Measurements from ENCODE around the gene ROR2. TPM values are rescaled to one million over a fixed set of nuclear protein-coding genes. Genes with fewer than 3 reads are reported as not detected.

Gene ROR2
- total RNA-seq, 1 experiment from 2014 or later = 2.7 TPM

DNA sequence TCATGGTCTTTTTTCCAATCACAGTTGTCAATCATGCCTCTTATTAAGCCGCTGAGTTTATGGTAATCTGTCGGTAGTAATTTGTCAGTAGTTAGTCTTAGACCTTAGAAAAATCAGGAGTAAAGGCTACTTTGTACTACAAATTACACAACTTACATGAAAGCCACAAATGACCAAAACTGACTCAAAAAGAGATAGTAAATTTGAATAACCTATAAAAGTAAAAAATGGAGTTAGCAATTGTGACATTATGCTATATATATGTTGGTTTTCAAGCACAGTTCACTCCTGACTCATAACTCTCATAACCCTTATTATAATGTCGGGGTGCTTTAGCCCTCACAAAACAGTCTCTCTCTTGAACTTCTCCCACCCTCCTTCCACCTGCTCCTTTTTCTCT lies 251.8 kb downstream of the ROR2 start:
- H2BK20ac ChIP-seq (ENCODE audit: low read depth, low read length, poor library complexity, severe bottlenecking) = no peak overlapping the region
- no peak overlapping the region for H3K14ac ChIP-seq (ENCODE audit: insufficient read depth, low read length)
- DNase-seq = no peak
- Mint-ChIP-seq H3K9me3 (peaks cover 0 to 9% of the 10 kb centered on the region in 2 experiments; a peak in 3 of 5 replicates), H3K27ac (no peak overlapping the region; a peak in 2 of 7 replicates), H3K4me3 (no peak overlapping the region), H3K36me3 (ENCODE audit: insufficient read depth in 1 of 3, low read depth in 3 of 3) (0 out of 7 replicates have a peak, but pooled peaks cover 0 to under 1% (median 0%) of the 10 kb centered on the region in 3 experiments), H3K27me3 (ENCODE audit: low read depth) (no peaks in the 10 kb centered on the region), H3K4me1 (peaks cover 10 to 15% of the 10 kb centered on the region in 2 experiments)
- H2AFZ ChIP-seq (ENCODE audit: low read length) = no peak overlapping the region
- H3K27me3 ChIP-seq (ENCODE audit: insufficient read depth, low read length) = no peaks in the 10 kb centered on the region
- H3K23me2 ChIP-seq (ENCODE audit: insufficient read length, low read depth, low read length, poor library complexity, severe bottlenecking) = no peaks in the 10 kb centered on the region
- H3K4me1 ChIP-seq (ENCODE audit: insufficient read depth, low read length) = peaks cover 5% of the 10 kb centered on the region; the same call in 1 of the 2 replicates
- no peaks in the 10 kb centered on the region for H3K79me1 ChIP-seq (ENCODE audit: insufficient read depth, low read depth, low read length, poor library complexity, severe bottlenecking)
- H3K4me2 ChIP-seq (ENCODE audit: insufficient read depth, insufficient read length, low read length) = no peak overlapping the region
- no peak overlapping the region for H2BK12ac ChIP-seq (ENCODE audit: insufficient read length, low read depth, low read length)
- no peak overlapping the region for H3K4ac ChIP-seq (ENCODE audit: low read depth, low read length)
- H4K8ac ChIP-seq (replicated peaks; ENCODE audit: insufficient read length, low read depth, low read length) = no peak overlapping the region
- H2AK5ac ChIP-seq (ENCODE audit: insufficient read length, low read length) = no peak overlapping the region
- H3K79me2 ChIP-seq (ENCODE audit: insufficient read depth, low read length) = no peaks in the 10 kb centered on the region
- no peaks in the 10 kb centered on the region for H4K20me1 ChIP-seq (ENCODE audit: control insufficient read depth, insufficient read depth, insufficient read length)
- no peak overlapping the region for H4K5ac ChIP-seq (ENCODE audit: insufficient read length, low read depth, low read length)
- no peak overlapping the region for H3K23ac ChIP-seq (ENCODE audit: insufficient read length, low read depth, low read length)
- no peak overlapping the region for H3K56ac ChIP-seq (ENCODE audit: insufficient read length, low read depth, low read length)
- H2BK15ac ChIP-seq (ENCODE audit: low read depth, low read length) = no peak overlapping the region
- H3K9ac ChIP-seq (ENCODE audit: extremely low read depth, insufficient read length, low read length) = no peak overlapping the region
- no peak overlapping the region for H4K91ac ChIP-seq (ENCODE audit: insufficient read length, low read depth, low read length)
- H2BK120ac ChIP-seq (ENCODE audit: low read depth, low read length, poor library complexity, severe bottlenecking) = no peak overlapping the region
- no peak for TF ChIP-seq CTCF (conservative IDR thresholded peaks at IDR 0.05)
- no peak overlapping the region for H3T11ph ChIP-seq (ENCODE audit: low read length)
- no peak overlapping the region for H2BK5ac ChIP-seq (ENCODE audit: insufficient read length, low read length)
- no peaks in the 10 kb centered on the region for H3K9me3 ChIP-seq (ENCODE audit: control insufficient read depth, low read depth, low read length)
- WGBS (ENCODE audit: extremely low coverage, insufficient read length, low lambda C conversion rate) = no CpG with 5 or more reads among the region's 3 CpGs
- H3K27ac ChIP-seq (ENCODE audit: insufficient read length, low read depth, low read length) = no peak overlapping the region
- H3K18ac ChIP-seq (ENCODE audit: insufficient read length, low read depth, low read length) = no peak overlapping the region
